Activated CD4-positive, alpha-beta T cell treated with anti-CD3 and anti-CD28 coated beads for 24 hours (primary cell): Measurements from ENCODE around the gene MTHFR.

Experiments used
- DNase-seq, 2 donors: peaks; one replicate each; pipeline ENCODE4 v3.0.0-alpha.2; 2020; ENCODE audit warnings: low read depth in 2 of 2

The MTHFR gene

DNA sequence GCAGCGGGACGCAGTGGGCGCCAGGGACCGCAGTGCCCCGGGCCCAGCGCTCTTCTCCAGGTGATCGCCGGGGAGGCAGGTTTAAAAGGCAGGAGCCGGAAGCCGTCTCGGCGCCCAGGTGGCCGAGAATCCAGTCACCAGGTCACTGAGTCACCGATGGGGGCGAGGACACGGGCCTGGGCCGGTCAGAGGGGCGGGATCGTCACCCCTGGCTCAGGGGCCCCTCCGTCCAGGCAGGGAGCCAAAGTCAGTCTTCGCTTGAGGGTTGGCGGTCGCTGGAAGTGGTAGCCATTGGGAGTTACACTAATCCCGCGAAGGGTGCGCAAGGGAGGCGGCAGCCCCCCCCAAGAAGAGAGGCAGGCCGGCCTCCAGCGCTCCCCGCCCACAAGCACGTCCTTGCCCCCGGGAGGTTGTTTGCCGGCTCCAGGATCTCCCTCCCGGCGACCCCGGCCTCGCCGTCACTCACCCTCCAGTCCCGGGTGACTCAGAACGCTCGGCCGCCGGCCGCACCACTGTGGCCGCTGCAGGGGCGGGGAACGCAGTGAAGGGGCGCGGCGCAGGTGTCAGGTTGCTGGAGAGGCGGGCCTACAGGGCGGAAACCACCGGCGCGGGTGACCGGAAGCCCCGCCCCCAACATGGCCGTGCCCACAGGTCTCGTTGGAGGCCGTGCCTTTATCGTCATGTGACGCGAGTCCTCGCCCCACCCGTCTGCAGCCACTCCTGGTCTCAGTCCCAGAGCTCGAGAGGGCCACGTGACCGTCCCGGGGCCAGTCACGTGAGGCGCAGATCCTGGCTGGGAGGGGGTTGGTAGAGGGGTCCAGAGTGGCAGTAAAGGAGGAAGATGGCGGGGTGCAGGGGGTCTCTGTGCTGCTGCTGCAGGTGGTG, at the start of gene MTHFR, which contains the start of gene CLCN6:
Gene MTHFR (minus strand): TSS at position 543 of the 885 bp plus-strand sequence. CDS start 2,848 bp downstream, outside the sequence.
Gene CLCN6 (plus strand): TSS at position 770 of the 885 bp plus-strand sequence. CDS start 72 bp downstream, at position 842.
- DNase-seq = peak; percentile 97 to 98

DNA sequence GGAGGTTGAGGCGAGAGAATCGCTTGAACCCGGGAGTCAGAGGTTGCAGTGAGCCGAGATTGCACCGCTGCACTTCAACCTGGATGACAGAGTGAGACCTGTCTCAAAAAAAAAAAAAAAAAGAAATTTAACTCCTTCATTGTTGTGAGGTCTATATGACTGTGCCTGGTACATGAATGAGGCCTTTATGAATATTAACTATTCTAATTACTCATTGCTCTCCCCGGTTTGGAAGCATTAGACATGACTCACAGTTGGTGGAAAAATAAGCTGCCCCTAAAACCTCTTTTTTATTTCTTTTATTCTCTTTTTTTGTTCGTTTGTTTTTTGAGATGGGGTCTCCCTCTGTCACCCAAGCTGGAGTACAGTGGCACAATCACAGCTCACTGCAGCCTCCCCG, 49.7 kb upstream of the MTHFR start:
- DNase-seq = no peak

DNA sequence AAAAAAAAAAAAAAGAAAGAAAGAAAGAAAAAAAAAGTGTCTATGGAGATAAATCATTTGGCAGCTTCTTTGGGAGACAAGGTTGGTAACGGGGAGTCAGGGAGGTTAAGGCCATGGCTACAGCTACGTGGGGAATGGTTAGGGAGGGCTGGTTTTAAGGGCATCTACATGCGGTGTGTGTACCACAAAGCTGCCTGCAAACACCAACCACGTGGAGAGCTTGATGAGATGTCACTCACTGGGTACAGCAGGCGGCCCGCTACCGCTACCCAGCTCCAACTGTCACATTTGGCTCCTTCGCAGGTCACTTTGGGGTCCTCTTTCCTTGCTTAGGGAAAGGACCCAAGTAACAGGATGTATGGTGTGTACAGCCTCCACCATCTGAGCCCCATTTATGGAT, 48.8 kb upstream of the MTHFR start:
- no peak for DNase-seq

DNA sequence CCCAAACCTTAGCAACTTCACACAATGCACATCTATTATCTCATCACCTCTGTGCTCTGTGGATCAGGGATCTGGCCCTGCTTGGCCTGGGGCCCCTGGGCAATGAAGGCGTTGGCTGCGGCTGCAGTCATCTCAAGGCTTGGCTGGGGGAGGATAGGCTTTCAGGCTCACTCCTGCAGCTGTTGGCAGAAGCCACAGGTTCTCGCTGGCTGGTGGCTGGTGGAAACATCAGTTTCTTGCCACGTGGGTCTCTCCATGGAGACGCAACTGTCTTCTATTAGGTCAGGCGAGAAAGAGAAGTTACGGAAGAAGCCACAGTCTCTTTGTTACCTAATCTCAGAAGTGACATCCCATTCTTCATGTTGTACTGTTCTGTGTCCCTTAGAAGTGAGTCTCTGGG, 45.4 kb upstream of the MTHFR start:
- no peak for DNase-seq

DNA sequence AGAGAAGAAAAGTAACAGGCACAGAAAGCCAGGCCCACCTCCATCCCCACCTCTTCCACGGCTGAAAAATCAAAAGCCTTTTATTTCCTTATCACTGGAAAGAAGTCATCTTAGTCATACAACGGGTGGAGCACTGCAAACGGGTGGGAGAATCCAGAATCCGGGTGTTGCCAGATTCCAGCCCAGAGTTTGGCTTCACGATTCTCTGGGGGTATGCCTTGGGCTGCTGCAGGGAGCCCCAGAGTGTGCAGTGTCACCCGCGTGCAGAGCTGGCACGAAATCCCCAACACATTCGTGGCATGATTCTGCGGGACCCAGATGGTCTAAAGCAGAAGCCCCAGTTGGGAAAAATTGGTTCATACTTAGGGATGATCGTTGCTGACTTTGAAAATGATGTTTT, 44.4 kb upstream of the MTHFR start:
- DNase-seq = no peak

DNA sequence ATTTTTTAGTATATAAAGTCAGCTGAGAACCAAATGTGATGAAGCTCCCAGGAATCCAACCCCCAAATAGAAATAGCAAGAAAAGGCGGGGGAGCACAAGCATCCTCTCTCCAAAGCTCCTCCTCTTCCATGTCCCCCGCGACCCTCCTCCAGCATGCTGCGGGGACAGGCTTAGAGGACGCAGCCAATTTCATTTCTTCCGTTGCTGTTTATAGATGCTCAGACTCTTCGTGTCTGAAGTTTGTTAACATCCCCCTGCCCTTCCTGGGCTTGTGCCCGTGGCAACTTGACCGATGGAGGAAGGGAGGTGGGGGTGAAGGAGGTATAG, 42.6 kb upstream of the MTHFR start:
- no peak for DNase-seq

DNA sequence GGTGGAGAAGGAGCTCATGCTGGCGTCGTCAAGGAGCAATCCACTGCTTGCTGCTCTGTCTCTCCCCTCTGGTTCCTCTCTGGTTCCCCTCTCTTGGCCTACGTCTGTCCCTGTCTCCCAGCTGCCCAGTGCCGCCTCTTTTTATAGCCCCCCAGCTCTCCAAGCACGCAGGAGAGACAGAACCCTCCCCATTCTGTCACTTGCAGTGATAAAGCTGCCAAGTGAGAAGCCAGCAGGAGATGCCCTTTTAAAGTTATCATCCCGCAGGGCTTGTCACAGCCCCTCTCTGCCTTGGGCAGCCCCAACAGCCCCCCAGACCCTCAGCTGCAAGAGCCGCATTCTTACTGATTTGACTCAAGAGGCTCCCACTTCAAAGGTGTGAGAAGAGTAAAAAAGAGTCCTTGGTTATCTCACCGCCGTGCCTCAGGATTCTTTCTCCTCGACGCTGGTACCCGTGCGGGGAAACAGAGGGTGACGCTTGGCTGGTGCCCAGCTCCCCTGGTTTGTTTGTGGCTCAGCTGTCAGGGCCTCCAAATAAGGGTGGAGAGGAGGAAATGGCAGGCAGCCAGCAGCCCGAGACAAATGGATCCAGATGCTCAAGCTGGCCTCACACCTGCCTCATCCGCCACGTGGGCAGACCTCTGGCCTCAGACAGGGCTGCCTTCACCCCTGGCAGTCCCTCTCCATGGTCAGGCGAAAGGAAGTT, 42.1 kb upstream of the MTHFR start, which contains the start of gene NPPA:
Gene NPPA (minus strand): TSS at position 117 of the 706 bp plus-strand sequence. CDS start 99 bp downstream, at position 18.
- DNase-seq = no peak

DNA sequence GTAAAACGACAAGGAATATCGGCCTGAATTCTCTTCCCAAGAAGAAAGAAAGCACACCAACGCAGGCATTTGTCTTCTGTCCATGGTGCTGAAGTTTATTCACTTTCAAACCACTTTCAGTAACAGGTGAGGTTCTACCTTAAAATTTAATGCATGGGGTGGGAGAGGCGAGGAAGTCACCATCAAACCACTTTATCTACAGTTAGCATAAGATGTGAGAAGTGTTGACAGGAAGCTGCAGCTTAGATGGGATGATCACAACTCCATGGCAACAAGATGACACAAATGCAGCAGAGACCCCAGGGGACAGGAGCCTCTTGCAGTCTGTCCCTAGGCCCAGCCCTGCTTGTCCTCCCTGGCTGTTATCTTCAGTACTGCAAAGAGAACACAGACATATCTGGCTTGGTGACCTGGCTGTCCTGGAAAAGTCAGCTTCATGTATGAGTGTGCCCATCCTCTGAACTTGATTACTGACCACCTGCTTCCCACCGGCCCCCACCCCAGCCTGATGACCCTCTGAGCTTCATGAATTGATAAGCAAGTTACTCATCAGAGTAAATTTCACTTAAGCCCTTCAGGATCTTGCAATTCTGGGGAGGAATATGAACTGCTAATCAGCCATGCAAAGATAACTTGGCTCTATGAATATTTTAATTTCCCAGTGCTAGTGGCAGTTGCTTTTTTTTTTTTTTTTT, 40.0 kb upstream of the MTHFR start:
- DNase-seq = no peak

DNA sequence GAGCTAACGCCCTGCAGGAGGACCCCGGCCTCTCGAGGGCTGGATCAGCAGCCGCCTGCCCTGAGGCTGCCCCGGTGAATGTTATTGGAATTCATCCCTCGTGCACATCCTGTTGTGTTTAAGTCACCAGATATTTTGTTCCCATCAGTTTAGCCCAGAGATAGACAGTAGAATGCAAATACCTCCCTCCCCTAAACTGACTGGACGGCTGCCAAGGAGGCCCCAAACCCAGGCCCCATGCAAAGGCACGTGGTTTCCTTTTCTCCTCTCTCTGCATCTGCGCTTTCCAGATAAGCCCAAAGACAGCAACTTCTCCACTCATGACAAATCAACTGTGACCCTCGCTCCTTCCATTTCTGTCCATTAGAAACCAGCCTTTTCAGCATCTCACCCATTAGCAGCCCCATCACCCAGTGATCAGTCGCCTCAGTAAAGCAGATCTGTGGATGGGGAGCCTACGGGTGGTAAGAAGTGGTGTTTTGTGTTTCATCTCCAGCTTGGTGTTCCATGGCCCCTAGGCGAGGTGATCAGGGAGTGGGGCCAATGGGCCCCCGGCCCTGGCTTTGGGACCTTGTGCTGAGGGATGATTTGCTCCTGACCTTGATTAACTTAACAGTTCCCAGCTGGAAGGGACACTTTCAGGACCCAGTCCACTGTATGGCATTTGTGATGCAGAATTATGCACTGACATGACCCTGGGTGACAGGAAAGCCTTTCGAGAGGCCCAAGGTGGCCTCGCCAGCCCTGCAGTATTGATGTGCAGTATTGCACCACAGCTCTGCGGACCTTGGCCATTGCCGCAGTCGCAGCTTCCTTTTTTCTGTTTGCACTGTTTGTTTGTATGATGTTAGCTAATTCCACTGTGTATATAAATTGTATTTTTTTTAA, 36.6 kb upstream of the MTHFR start:
- no peak for DNase-seq

DNA sequence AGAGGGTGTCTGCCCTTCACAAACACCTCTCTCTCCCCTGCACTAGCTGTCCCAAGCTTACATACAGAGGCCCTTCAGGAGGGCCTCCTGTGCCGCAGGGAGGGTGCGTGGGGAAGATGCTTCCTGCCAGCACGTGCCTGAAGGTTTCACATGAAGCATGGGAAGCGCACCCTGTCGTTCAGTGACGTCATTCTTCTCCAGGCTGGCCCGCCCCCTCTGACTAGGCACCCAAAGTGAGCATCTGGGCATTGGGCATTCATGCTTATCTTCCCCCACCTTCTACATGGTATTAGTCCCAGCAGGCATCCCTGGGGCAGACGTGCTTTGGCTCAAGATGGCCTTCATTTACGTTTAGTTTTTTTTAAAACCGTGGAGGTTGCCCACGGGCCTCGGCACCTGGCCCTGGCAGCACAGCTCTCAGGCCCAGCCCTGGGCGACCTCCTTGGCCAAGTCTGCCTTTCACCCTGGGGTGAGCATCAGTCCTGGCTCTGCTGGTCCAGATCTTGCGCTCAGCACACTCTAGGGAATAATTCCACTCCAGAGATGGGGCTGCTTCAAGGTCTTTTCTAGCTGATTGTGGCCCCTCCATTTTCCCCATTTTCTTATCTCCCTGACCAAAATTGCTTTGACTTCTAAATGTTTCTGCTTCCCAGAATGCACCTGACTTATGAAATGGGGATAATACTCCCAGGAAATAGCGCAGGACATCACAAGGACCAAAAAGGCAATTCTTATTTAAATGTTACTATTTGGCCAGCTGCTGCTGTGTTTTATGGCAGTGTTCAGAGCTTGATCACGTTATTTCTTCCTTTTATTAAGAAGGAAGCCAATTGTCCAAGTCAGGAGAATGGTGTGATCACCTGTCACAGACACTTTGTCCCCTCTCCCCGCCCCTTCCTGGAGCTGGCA, 35.7 kb upstream of the MTHFR start:
- DNase-seq = no peak

DNA sequence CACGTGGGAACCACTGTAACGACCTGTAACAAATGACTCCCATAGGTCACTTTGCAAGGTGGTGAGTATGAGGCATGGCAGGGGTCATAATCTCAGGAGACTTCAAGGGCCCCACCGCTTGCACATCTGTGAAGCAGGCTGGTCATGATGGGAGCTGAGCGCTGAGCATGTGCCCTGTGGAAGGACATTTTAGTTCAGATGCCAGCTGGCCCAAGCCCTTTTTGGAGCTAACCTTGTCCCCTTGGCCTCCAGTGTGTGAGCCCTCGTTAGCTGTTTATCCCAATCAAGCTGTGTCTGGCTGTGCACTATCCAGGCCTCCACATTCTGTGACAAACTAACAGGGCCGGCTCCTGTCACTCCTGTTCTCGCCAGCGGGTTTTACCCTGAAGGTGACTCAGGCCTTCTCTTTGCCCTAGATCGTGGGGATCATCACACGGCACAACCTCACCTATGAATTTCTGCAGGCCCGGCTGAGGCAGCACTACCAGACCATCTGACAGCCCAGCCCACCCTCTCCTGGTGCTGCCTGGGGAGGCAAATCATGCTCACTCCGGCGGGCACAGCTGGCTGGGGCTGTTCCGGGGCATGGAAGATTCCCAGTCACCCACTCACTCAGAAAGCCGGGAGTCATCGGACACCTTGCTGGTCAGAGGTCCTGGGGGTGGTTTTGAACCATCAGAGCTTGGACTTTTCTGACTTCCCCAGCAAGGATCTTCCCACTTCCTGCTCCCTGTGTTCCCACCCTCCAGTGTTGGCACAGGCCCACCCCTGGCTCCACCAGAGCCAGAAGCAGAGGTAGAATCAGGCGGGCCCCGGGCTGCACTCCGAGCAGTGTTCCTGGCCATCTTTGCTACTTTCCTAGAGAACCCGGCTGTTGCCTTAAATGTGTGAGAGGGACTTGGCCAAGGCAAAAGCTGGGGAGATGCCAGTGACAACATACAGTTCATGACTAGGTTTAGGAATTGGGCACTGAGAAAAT, 34.3 kb upstream of the MTHFR start:
- no peak for DNase-seq

DNA sequence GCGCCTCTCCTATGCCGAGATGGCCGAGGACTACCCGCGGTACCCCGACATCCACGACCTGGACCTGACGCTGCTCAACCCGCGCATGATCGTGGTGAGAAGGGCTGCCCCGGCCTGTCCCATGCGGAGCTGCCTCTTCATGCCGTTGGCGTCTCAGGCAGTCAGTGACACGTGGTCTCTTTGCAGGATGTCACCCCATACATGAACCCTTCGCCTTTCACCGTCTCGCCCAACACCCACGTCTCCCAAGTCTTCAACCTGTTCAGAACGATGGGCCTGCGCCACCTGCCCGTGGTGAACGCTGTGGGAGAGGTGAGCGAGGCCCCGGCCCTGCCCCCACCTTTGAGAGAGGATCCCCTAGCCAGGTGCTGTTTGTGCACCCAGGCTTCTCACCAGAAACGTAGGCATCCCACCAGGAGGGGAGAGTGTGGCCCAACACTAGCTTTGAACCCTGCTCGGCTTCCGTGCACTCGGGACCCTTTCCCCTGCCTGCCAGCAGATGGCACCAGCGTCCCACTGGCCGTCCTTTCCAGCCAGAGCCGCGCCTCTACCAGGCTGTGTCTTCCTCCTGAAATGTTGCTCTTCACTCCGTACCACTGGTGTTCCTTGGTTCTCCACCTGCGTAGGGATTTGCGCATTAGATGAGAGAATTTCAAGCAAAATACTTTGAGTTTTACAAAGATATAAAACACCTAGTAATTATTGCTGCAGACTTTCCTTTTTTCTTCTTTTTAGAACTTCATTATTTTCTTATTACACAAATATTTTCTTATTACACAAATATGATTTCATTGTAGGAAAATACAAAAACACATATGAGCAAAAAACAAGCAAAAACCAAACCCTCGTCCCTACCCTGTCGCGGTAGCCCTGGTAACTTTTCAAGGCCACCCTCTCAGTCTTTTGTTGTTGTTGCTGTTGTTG, 32.8 kb upstream of the MTHFR start:
- DNase-seq = peak; percentile 59 to 62

DNA sequence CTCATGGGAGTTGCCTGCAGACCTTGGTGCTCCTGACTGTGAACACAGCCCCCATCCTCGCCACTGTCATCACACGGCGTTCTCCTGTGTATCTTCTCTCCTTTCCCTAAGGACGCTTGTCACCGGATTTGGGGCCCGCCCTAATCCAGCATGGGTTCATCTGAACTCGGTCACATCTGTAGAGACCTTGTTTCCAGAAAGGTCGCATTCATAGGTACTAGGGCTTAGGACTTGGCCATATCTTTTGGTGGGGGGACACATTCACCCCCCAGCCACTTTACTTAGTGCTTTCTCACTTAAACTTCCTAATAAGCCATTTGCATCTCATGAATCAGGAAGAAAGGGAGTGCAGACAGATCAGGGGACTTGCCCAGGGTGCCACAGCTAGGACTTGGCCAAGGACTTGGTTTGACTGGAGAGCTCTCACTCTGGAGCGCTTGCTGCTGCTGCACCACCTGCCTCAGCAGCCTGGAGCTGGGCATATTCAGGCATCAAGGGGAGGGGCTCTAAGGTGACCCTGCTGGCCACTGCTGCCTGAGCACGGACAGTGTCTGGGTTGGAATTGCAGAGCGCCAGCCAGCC, 32.1 kb upstream of the MTHFR start:
- no peak for DNase-seq

DNA sequence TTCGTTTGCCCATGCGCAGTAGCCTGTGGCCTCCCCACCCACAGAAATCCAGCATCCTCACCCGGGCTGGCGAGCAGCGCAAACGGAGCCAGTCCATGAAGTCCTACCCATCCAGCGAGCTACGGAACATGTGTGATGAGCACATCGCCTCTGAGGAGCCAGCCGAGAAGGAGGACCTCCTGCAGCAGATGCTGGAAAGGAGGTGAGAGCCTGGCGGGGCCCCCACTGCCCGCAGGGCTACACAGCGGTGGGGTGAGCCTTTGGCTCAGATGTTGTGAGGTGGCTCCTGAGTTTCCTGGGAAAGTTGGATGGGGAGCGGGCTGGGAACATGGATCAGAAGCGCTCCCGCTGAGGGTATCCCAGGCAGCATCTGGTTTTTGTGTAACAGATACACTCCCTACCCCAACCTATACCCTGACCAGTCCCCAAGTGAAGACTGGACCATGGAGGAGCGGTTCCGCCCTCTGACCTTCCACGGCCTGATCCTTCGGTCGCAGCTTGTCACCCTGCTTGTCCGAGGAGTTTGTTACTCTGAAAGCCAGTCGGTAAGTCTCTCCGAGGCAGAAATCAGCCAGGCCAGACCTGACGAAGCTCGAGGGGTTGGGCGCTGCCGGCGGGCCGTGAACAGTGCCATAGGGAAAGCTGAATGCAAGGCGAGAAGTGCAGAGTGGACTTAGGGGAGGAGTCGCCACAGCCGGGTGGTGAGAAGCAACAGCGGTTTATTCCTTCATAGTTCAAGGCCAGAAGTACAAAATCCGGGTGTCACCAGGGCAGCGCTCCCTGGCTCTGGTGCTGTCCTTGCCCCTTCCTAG, 31.4 kb upstream of the MTHFR start:
- no peak for DNase-seq

DNA sequence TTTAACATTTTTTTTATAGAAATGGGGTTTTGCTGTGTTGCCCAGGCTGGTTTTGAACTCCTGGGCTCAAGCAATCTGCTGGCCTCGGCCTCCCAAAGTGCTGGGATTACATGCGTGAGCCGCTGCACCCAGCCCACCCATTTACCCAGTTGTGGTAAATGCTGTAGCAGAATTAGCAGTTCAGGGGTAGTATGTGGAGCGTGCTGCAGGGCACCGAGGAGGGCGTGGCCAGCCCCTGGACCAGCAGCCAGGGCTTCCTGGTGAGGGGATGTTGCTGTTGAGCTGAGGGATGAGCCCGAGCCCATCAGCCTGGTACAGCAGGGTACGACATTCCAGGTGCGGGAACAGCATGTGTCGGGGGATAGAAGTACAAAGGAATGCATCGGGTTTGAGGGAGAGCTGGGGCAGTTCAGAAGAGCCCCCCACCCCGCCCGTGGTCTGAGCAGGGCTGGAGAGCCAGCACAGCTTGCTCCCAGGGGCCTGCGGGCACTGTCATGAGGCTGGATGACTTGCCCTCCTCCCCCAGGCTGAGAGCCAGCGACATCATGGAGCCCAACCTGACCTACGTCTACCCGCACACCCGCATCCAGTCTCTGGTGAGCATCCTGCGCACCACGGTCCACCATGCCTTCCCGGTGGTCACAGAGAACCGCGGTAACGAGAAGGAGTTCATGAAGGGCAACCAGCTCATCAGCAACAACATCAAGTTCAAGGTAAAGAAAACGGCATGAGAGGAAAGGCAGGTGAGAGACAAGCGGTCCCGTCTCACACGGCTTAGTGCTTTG, 29.9 kb upstream of the MTHFR start:
- no peak for DNase-seq

DNA sequence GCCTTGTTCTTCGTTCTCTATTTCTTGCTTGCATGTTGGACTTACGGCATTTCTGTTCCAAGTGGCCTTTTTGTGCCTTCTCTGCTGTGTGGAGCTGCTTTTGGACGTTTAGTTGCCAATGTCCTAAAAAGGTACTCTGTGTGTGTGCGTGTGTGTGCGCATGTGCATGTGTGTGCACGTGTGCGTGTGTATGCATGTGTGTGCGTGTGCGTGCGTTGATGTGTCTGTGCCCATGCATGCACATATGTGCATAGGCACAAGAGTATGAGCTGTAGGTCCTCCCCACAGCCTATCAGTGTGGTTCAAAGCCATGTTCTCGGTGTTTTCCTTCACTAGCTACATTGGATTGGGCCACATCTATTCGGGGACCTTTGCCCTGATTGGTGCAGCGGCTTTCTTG, 28.1 kb upstream of the MTHFR start:
- DNase-seq = no peak
